ENCODE results near the gene PCSK5.
A peak's percentile ranks its signal among the peaks of the same experiment; 100 is the strongest.
"Not testable (repeated sequence)": the region's sequence is repeated elsewhere in the genome, so short reads cannot be mapped to it uniquely, and the experiment has no call there.

Gene PCSK5

DNA sequence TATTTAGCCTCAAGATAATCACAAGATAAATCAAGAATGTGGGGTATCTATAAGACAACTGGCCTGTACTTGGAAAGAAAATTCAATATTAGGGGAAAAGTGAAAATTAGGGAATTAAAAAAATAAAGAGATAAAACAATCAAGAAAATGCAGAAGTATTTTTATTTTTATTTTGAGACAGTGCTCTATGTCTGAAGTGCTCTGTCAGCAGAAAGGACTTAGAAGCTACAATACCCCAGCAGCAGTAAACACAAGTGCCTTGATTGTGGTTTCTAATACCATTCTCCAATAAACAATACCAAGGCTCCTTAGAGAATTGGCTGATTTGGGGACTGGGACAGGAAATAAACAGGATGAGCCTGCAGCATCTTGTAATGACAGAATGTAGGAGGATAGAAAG is 358.8 kb downstream of the PCSK5 start:
- DNase-seq (ENCODE audit: low spot score): no peak

DNA sequence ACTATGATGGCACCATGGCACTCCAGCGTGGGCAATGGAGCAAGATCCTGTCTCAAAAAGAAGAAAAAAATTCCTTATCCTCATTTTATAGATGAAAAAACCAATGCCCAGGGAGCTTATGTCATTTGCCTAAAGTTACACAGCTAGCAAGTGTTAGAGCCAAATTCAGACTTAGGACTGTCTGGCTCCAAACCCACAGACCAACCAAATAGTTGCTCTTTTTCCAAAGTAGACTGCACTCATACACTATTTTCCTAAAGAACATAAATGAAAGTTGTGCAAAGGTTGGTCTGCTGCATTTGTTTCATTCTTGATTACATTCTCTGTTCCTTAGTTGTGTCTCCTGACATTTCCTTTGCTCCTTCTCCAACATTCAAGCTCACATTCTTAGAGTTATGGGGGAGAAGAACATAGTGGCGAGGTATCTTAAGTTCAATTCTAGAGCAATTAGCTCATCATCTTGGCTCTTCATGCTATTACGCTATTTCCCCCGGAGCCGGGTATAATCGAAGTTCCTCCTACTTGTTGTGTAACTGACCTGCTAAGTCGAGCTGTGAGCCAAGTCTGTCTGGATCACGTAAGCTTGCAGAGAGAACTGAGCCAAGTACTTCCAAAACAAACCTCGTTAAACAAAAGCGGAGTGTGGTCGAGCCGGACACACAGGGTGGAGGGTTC is 365.4 kb downstream of the PCSK5 start:
- no peak for DNase-seq (ENCODE audit: low spot score)

DNA sequence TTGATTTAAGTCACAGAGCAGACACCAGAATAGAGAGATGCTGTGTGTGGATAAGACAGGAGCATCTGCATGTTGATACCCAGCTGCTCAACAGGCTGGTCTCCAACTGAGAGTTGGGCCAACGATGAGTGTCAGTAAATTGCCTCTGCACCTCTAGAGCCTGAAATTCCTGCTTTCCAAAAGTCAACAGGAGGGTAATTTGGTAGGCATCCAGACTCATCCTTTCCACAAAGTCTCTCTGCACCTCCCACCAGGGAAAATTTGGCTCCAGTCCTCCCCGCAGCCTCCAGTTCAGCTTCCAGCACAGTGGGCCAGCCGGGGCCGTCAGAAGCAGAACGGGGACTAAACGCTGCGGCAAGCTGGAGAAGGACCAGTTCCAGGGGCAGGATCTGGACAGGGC is 366.8 kb downstream of the PCSK5 start:
- DNase-seq (ENCODE audit: low spot score): no peak

DNA sequence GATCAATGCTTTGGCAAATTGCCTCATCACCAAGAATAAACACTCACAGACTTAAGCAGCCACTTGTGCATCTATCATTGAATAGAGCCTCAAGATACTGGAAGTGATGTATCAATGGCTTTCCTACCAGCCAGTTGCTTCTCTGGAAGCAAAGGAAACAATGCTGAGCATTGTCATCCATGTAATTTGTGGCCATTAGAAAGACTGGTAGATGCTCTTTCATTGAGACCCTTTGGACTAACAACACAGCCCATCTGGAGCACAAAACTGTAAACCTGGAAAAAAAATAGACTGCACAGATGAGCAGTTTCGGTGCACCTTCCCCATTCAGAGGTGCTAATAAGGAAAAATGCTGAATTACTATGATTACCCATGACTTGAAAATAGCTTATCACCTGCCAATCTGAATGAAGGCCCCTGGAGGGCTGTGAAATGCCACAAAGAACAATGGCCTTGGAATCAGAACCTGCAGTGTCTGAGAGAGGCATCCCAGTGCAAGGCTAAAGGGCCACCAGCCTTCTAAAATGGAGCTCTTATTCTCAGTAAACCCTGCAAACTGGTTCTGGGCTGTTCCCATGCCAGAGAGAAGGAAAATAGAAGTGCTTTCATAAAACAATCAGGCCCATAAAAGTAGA is 376.3 kb downstream of the PCSK5 start:
- DNase-seq (ENCODE audit: low spot score): no peak

DNA sequence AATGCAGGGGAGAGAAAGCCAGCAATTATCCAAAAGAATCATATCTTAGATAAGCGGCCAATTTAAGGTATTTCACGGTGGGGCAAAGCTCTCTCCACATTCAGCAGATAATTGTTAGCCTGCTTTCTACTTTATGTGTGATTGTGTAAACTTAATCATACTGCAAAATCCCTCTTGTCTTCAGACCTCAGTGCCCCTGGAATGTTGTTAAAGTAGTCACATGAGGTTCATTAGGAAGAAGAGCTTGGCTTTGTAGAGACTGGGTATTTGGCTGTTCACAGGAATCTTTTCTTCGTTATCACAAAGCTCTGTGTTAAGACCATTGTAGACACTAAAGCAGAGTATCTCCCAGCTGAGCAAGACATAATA is 376.8 kb downstream of the PCSK5 start:
- no peak for DNase-seq (ENCODE audit: low spot score)

DNA sequence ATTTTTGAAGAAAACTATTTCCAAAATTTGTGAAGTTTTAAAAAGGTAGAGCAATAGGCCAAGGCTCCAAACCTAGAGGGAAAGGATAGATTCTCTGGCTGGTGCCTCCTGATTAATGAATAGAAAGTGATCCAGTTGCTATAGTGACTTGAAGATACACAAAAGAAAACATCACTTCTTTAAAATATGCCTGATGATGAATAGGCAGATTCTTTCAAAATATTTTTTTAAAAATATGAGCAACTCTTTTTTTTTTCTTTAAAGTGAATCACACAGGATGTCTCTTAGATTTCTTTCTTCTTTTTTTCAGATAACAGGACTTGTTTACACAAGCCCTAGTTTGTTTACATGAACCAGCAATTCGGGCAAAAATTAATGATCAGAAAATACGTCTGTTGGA is 379.3 kb downstream of the PCSK5 start:
- DNase-seq (ENCODE audit: low spot score): no peak

DNA sequence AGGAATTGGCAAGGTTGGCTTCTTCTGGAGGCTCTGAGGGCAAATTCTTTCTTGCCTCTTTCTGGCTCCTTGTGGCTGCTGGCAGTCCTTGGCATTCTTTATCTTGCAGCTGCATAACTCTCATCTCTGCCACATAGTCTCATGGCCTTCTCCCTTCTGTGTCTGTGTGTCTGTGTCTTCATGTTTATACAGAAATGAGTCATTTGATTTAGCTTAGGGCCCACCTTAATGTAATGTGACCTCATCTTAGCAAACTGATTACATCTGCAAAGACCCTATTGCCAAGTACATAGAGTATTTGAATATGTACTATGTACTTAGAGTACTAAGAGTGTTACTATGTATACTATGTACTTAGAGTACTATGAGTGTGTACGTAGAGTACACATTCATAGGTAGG is 381.3 kb downstream of the PCSK5 start:
- no peak for DNase-seq (ENCODE audit: low spot score)

DNA sequence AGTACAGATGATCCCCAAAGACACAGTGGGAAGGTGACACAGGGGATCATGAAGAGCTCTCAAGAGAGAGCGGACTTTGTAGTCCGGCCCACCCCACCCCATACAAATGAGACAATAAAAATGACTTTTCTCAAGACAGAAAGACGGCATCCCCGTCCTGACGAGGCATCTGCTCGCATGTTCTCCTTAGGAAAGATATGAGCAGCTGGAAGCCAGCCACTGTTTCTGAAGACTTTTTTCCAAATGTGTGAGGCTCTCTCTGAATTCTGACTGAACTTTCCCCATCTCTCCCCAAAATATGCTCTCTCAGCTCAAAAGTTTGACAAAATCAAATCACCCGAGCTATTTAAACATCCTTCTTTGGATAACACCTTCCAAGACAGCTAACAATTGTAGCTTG is 398.6 kb downstream of the PCSK5 start:
- no peak for DNase-seq (ENCODE audit: low spot score)

DNA sequence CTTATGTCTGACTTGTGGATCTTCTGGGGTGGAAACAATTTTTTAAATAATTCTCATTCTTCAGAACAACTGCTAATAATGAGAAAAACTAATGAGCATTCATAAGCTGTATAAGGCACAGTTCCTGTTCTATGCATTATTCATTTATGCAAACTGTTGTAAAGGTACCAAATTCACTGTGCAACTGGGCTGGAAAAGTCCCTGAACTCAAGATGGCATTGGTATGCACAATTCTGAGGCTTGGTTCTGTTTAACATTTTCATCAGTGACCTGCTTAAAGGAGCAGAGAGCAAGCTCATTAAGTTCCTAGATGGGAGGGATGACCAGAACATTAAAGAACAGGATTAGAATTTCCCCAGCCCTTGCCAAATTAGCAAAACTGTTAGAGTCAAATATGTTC is 399.2 kb downstream of the PCSK5 start:
- DNase-seq (ENCODE audit: low spot score): no peak

DNA sequence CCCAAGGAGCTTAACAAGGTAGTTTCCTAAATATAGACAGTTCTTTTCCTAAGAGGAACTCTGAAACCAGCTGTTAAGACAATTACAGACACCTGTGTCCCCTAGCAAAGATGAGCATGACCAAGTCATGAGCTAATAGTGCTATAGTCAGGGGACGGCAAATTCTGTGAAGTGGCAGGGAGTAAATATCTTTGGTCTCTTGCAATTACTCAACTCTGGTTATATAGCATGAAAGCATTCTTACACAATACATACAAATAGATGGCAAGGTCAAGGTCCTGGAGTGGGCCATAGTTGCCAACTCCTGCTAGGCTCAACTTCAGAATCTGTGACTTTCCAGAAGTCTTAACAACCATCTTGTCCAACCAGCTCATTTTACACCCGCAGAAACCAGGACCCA is 400.1 kb downstream of the PCSK5 start:
- no peak for DNase-seq (ENCODE audit: low spot score)

DNA sequence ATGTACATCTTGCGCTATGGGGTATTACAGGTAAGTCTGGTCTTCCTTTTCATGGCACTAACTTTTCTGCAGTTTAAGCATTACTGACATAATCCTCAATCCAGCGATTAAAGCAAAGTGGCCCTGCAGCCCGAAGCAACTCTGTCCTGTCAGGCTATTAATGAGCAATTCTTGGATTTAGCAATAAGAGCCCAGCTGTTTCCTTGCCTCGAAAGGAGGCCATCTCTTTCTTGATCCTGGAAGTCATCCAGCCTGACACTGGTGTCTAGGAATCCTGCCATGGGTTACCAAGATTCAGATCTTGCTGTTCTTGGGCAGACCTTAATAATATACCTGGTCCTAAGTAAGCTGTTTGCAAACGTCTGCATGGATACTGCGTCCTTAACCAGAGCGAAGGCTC is 401.8 kb downstream of the PCSK5 start:
- no peak for DNase-seq (ENCODE audit: low spot score)

DNA sequence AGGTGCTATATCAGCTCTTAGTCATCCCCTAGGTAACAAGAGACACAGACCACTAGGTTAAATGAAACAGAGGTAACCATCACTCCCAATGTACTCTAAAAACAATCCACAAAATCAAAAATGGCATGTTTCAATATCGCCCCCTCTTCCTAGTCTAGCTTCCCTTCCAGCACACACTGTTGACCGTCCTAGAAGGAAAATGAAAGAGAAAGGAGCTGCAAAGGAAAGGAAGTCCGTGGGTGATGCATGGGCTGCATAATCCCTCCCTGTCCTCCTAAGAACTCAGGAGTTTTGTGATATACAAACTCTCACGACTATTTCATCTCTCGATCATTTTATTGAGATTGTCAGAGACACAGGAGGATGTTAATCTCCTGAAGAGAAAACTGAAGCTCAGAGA is 402.2 kb downstream of the PCSK5 start:
- DNase-seq (ENCODE audit: low spot score): no peak

DNA sequence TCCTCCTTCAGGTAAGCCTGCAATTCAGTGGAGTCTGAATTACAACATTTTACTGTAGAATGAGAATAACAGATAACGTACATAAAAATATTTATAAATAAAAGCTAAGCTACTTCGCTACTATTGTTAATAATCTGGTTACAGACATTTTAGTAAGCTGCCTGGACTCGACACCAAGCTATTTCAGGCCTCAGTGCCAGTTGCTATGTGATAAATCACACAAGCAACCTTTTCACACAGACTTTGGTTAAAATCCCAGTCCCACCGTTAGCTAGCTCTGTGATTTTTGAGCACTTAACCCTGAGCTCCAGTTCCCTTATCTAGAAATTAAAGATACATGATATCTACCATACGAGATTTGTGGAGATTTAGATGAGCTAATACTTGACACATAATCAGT is 403.8 kb downstream of the PCSK5 start:
- no peak for DNase-seq (ENCODE audit: low spot score)

DNA sequence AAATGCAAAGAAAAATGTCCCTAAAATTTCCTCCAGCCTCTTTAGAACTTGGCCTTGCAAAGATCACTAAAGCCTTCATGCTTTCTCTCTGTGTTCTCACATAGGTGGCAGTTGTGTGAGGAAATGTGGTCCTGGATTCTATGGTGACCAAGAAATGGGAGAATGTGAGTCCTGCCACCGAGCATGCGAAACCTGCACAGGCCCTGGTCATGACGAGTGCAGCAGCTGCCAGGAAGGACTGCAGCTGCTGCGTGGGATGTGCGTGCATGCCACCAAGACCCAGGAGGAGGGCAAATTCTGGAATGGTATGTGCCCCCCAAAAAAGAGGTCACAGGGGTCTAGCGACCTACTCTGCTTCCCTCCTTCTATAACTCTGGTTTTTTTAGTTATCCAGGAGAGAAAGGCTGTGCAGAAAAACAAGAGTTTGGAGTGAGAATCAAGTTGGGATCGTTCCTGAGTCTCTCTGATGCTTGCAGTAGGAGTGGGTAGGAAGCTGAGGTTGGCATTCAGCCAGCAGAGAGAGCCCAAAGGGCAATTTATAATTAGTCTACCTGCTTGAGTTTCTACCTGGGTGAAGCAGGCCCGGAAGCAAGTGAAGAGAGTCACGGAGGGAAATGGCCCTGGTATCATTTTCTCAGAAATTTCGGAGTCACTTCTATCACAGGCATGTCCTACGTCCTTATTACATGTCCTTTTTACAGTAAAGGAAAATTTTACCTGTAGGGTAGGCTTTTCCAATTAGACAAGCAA is 406.3 kb downstream of the PCSK5 start:
- DNase-seq (ENCODE audit: low spot score): no peak

DNA sequence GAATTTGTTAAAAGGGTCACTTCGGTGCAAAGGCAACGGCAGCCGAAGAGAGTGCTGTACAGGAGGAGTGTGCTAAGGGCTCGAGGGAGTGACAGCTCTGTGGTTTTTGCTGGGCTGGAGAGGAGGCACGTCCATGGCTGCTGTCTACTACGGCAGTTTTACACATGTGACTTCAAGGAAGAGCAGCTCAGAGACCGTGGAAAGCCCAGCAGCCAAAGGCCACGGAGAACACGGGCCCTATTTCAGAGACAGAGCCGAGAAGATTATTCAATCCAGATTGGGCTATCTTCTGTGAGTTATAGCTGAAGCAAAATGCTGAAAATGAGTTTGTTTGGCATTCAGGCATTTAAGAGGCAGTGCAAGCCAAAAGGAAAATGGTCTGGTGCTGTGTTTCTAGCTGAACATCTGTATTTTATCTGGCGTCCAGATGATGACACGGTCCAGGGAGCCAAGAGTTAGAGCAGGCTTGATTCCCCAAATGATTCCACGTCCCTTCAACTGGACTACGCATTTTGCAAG is 407.3 kb downstream of the PCSK5 start:
- no peak for DNase-seq (ENCODE audit: low spot score)

DNA sequence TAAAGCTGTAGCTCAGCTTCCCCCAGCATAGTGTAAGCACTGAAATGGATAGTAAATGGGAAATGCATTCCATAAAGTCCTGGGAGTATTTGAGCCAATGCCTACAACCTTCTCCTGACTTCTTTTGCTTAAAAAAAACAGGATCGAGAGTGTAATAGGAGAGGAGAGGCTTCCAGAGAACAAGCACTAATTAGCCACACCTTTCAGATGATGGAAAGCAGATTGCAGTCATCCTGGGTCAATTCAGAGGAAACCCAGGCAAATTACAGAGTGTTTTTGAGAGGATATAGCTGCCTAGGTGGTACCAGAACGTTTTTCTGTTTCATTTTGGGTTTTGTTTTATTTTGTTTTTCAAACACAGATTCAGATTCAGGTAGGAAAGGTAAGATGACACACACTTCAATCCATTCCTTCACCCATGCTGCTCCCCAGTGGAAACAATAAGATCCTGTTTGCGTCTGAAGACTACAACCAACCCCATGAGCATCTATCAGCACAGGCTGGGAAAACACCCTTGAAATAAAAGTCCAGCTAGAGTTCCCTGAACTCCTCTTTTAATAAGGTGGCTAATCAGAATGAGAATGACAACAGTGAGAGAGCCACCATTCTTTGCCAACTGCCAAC is 408.2 kb downstream of the PCSK5 start:
- no peak for DNase-seq (ENCODE audit: low spot score)

DNA sequence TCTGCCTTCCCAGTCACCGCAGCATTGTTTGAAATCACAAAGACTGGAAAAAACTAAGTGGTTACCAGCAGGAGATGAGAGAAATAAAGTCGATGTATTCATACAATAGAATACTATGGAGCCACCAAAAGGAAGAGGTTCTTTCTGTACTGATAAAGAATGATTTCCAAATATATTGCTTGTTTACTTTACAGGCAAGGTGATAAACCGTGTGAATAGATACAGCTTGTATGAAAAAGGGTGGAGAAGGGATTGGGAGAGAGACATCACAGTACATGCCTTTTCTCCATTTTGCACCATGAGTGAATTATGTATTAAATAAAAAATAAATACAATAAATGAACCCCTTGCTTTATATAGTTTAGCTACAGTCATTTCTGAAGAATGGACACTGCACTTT is 412.1 kb downstream of the PCSK5 start:
- no peak for DNase-seq (ENCODE audit: low spot score)

DNA sequence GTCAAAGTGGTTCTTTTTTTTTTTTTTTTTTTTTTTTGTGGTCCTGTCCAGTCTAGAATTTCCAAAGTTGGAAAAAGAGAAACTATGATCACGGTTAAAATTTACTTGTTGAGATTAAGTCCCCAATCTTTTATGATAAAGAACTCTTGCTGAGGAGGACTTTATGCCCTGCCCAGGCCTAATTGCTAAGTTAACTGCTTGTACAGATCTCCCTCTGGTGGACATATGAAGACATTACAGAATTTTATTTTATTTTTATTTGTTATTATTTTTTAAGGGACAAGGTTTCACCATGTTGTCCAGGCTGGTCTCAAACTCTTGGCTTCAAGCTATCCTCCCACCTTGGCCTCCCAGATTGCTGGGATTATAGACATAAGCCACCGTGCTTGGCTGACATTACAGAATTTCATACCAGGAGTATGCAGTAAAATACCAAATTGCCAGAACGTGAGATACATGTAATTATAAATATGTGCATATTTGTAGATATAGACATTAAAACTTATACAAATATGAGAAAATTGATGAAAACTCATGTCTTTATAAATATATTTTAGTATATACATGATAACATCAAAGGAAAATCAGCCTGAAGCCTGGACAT is 412.6 kb downstream of the PCSK5 start:
- DNase-seq (ENCODE audit: low spot score): peak; percentile 36

DNA sequence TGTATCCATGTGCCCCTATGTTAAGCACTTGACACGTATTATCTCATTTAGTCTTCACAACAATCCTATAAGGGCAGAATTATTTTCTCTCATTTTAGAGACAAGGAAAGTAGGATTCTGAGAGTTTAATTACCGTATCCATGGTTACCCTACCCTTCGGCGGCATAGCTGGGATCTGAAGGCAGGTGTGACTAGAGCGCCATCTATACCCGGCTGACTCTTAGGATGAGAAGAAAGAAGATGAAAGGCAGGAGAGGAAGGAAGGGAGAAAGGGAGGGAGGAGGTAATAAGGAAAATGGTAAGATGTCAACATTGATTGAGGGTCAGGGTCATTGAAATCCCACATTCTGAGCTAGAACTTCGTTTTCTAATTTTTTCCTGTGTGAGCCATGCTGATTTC is 416.6 kb downstream of the PCSK5 start:
- not testable (repeated sequence) for DNase-seq (ENCODE audit: low spot score)

DNA sequence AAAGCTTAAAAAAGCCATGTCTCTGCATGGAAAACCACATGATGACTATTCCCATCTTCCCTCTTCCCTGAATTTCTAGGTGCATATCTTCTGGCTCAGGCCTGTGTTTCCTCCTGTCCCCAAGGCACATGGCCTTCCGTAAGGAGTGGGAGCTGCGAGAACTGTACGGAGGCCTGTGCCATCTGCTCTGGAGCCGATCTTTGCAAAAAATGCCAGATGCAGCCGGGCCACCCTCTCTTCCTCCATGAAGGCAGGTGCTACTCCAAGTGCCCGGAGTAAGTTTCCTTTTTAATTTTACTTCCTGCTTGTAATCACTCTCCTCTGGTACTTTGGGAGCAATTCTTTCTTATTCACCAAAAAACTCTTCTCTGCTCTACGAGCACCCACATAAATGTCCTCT is 420.1 kb downstream of the PCSK5 start:
- DNase-seq (ENCODE audit: low spot score): no peak

DNA sequence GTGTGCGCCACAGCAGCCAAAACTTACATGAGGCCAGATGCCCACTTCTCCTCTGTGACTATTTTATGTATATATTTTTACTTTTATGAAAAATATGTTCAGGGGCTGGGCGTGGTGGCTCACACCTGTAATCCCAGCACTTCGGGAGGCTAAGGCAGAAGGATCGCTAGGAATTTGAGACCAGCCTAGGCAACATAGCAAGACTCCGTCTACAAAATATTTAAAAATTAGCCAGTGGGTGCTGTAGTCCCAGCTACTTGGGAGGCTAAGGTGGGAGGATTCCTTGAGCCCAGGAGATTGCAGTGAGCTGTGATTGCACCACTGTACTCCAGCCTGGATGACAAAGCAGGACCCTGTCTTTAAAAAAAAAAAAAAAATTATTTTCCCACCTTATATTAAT is 420.5 kb downstream of the PCSK5 start:
- DNase-seq (ENCODE audit: low spot score): no peak

DNA sequence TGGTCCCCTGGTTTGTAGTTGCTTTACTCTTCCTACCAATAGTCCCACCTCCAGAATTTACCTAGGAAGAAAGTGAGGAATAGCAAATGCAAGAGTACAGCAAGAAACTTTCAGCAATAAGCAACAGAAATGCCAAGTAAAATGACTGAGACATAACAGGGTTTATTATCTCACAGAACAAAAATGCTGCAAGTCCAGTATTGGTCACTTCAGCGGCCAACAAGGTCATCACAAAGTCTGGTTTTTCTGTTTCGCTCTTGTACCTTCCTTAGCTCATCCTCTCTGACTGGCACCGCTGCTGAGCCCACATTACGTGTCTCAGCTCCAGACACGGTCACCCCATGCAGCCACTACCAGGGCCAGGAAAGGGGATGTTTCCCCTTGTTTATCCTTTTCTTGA is 421.1 kb downstream of the PCSK5 start:
- no peak for DNase-seq (ENCODE audit: low spot score)

DNA sequence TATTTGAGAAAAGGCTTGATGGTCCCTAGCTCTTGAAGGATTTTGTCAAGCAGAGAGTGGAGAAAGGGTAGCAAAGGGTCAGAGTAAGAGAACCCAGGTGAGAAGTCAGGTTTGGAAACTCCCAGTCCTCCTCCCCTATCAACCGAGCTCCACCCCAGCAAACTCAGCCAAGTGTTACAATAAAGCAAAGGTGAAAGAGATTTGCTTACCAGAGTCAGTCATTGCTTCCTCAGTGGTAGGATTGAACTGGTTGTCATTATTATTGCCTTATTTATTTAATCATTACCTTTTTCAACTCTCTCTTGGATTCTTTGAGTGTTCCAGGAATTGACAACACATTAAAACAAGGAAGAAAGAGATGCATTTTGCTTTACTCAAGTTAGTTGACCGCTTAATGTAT is 423.3 kb downstream of the PCSK5 start:
- no peak for DNase-seq (ENCODE audit: low spot score)
